Endometrium (tissue), 2 donors: ENCODE measurements around the gene CDC23.

Source experiments
- FAIRE-seq: peaks from 2 replicates; lab custom pipeline; 2012; peaks lifted over from hg19 to GRCh38; lab: Jason Lieb, UNC
- donor health status: control.
- donor health status: control.

CDC23 gene

DNA sequence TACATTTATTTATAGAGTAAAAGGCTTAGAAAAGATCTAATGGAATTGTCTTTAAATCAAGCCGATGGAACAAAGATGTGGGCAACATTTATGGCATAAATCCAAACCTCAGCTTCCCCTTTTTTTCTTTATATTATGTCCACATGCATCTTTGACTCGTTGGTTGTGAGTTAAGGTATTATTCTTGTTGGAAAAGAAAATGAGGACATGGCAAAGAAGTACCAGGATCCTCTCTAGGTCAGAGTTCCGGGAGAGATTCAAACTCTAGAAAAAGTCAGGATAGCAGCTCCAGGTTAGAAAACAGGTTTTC is 73.4 kb downstream of the CDC23 start:
- no peak for FAIRE-seq

DNA sequence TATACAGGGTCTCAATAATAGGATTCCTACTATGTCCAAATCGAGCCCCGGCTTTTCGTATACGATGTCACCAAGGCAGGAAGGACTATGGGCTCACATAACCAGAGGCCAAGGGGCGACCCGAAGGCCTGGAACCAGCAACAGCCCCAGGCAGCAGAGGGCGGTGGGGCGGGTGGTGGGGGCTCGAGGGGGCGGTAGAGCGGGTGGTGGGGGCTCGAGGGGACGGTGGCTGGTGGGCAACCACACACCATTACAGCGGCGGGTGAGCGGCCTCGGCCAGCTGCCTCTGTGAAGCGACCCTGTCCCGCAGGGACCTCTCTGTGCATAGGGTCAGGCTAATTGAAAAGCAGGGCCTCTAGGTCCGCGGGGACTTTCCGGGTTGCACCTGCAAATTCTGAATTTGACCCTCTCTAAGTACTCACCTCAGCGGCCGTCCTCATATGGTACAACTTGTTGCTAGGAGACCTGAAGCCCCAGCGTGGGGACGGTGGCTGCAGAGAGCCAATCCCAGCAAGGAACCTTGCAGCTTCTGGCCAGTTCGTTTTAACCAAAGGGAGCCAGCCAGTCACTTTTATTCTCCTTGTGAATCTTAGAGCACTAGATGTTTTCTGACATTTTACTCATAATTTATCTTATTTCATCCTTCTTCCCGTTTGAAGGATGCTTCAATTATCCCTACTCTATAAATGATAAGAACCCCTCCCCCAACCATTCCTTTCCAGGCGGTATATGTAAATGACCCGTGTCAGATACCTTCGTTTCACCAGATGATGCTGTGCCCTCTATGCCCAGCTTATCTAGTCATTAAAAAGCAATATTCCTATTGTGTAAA is 74.0 kb downstream of the CDC23 start, which contains the start of gene NME5:
Gene NME5, minus strand, starts transcription at position 480 of the 832 bp plus-strand sequence. CDS start 648 bp downstream, outside the sequence.
- FAIRE-seq, result no peak
